Neural crest cell (in vitro differentiated cells): ENCODE data around the gene CRABP1. TPM values are rescaled to one million over a fixed set of nuclear protein-coding genes. Genes with fewer than 3 reads are reported as not detected.

Experiments used
- DNase-seq: peaks from one replicate; pipeline ENCODE4 v3.0.0; 2021; ENCODE audit warnings: low read depth, mixed read lengths, low spot score
- H3K27ac Mint-ChIP-seq: one replicate; pipeline ENCODE4 v1.8.0; 2021; ENCODE audit warnings: mild to moderate bottlenecking, mixed read lengths; ENCODE audit not compliant: unreplicated experiment
- H3K27me3 Mint-ChIP-seq: 2 replicates; pipeline ENCODE4 v1.8.0; 2021; ENCODE audit warnings: low read depth, mild to moderate bottlenecking, mixed read lengths
- H3K36me3 Mint-ChIP-seq: 2 replicates; pipeline ENCODE4 v1.8.0; 2021; ENCODE audit warnings: low read depth, mild to moderate bottlenecking, mixed read lengths
- H3K4me1 Mint-ChIP-seq: 2 replicates; pipeline ENCODE4 v1.8.0; 2021; ENCODE audit warnings: mixed read lengths
- H3K4me3 Mint-ChIP-seq: one replicate; pipeline ENCODE4 v1.8.0; 2021; ENCODE audit warnings: mild to moderate bottlenecking, mixed read lengths
- H3K9me3 Mint-ChIP-seq: 2 replicates; pipeline ENCODE4 v1.8.0; 2021; ENCODE audit warnings: mixed read lengths
- CTCF ChIP-seq: fragments of 200-600 bp; sonication (generic); conservative IDR thresholded peaks from 2 replicates; pipeline ENCODE4 v1.5.0; 2021; ENCODE audit warnings: antibody characterized with exemption, mild to moderate bottlenecking
- total RNA-seq: library from RNA; stranded (reverse); gene quantifications from 2 replicates; pipeline ENCODE4 v1.2.1, GENCODE V29; 2021

CRABP1 gene
- total RNA-seq, 1 donor from 2014 or later = 803 TPM

GRCh38 chr15:78329625-78330024 is 10.5 kb upstream of the CRABP1 start:
- peaks cover 32% of the 10 kb centered on the region for H3K27me3 Mint-ChIP-seq
- no peak for DNase-seq
- no peak overlapping the region for H3K27ac Mint-ChIP-seq
- no peaks in the 10 kb centered on the region for H3K36me3 Mint-ChIP-seq
- H3K9me3 Mint-ChIP-seq = no peaks in the 10 kb centered on the region
- H3K4me1 Mint-ChIP-seq = peaks cover 47% of the 10 kb centered on the region
- no peak overlapping the region for H3K4me3 Mint-ChIP-seq
- no peak for TF ChIP-seq CTCF

- Mint-ChIP-seq H3K9me3 (no peaks in the 10 kb centered on the region), H3K36me3 (no peaks in the 10 kb centered on the region), H3K4me1 (peaks cover 35% of the 10 kb centered on the region), H3K27ac (no peak overlapping the region), H3K4me3 (no peak overlapping the region), H3K27me3 (peaks cover 23% of the 10 kb centered on the region)
- no peak for DNase-seq
- TF ChIP-seq CTCF = no peak
Measured at GRCh38 chr15:78334845-78335244, 5.3 kb upstream of the CRABP1 start.

GRCh38 chr15:78335985-78336384 is 4.2 kb upstream of the CRABP1 start:
- H3K4me1 Mint-ChIP-seq = peaks cover 32% of the 10 kb centered on the region
- no peak overlapping the region for H3K27ac Mint-ChIP-seq
- H3K9me3 Mint-ChIP-seq = no peaks in the 10 kb centered on the region
- no peaks in the 10 kb centered on the region for H3K36me3 Mint-ChIP-seq
- TF ChIP-seq CTCF = no peak
- H3K27me3 Mint-ChIP-seq = peaks cover 34% of the 10 kb centered on the region
- DNase-seq = no peak
- no peak overlapping the region for H3K4me3 Mint-ChIP-seq

- no peak for TF ChIP-seq CTCF
- Mint-ChIP-seq H3K27me3 (peaks cover 61% of the 10 kb centered on the region), H3K9me3 (no peaks in the 10 kb centered on the region), H3K4me1 (peaks cover 31% of the 10 kb centered on the region), H3K27ac (no peak overlapping the region), H3K36me3 (no peaks in the 10 kb centered on the region), H3K4me3 (peak overlapping the region; percentile 66)
- DNase-seq = no peak
Measured at GRCh38 chr15:78338781-78339180, 1.4 kb upstream of the CRABP1 start.

GRCh38 chr15:78339559-78339958 is 594 bp upstream of the CRABP1 start:
- no peaks in the 10 kb centered on the region for H3K36me3 Mint-ChIP-seq
- H3K4me1 Mint-ChIP-seq = peaks cover 33% of the 10 kb centered on the region
- H3K9me3 Mint-ChIP-seq = no peaks in the 10 kb centered on the region
- DNase-seq = no peak
- no peak overlapping the region for H3K27ac Mint-ChIP-seq
- peak overlapping the region; percentile 66 for H3K4me3 Mint-ChIP-seq
- no peak for TF ChIP-seq CTCF
- peaks cover 65% of the 10 kb centered on the region for H3K27me3 Mint-ChIP-seq
